SK-N-SH (cell line): Measurements from ENCODE around the gene MYOD1. TPM values are rescaled to one million over a fixed set of nuclear protein-coding genes. Genes with fewer than 3 reads are reported as not detected.

Experiments used
- CTCF ChIA-PET: fragments of 300-600, 350-600 bp; formaldehyde crosslinking; extraction: SDS; loops from one replicate; lab custom pipeline; 2021; lab: Yijun Ruan, JAX
- POLR2A ChIA-PET: fragments of 350-600 bp; sonication (Branson Sonifier 250); formaldehyde crosslinking; extraction: SDS; loops from one replicate; lab custom pipeline; 2020; ENCODE audit warnings: antibody characterized with exemption, inconsistent platforms; lab: Yijun Ruan, JAX
- DNase-seq: peaks from one replicate; pipeline ENCODE4 v3.0.0; 2012
- H2AFZ ChIP-seq: fragments of 200-600 bp; sonication (generic); 2 replicates; pipeline ENCODE4 v1.8.1; 2016; ENCODE audit warnings: antibody characterized with exemption, mild to moderate bottlenecking, low read depth
- H3F3A ChIP-seq: fragments of 200-600 bp; sonication (generic); replicated peaks from 2 replicates; pipeline ENCODE3; 2016; ENCODE audit warnings: antibody characterized with exemption, mild to moderate bottlenecking; ENCODE audit not compliant: insufficient read depth
- H3K27ac ChIP-seq, 2 experiments: fragments of 200-500 bp in 1 of 2; fragments of 200-600 bp in 1 of 2; sonication (Bioruptor generic) in 1 of 2; sonication (generic), shearing (Covaris generic) in 1 of 2; 2 replicates each; pipeline versions ENCODE4 v1.5.1 to v1.6.1; 2014 to 2016; ENCODE audit warnings: low read depth in 2 of 2, inconsistent platforms in 1 of 2, low read length in 1 of 2, mild to moderate bottlenecking in 1 of 2, mixed read lengths in 1 of 2
- H3K27me3 ChIP-seq: fragments of 200-600 bp; sonication (generic), shearing (Covaris generic); 2 replicates; pipeline ENCODE4 v1.6.1; 2016; ENCODE audit warnings: mixed run types; ENCODE audit not compliant: insufficient read depth
- H3K36me3 ChIP-seq, 2 experiments: fragments of 200-500 bp in 1 of 2; fragments of 200-600 bp in 1 of 2; sonication (Bioruptor generic) in 1 of 2; sonication (generic) in 1 of 2; replicated peaks in 1 of 2; 2 replicates each; pipeline versions ENCODE3 to v1.5.1; 2014 to 2016; ENCODE audit warnings: low read length in 1 of 2, mild to moderate bottlenecking in 1 of 2; ENCODE audit not compliant: insufficient read depth in 2 of 2, control insufficient read depth in 1 of 2
- H3K4me1 ChIP-seq, 2 experiments: fragments of 200-500 bp in 1 of 2; fragments of 200-600 bp in 1 of 2; sonication (Bioruptor generic) in 1 of 2; sonication (generic), shearing (Covaris generic) in 1 of 2; 2 replicates each; pipeline versions ENCODE4 v1.5.1 to v1.6.1; 2014 to 2016; ENCODE audit warnings: low read depth in 1 of 2, low read length in 1 of 2, mixed run types in 1 of 2; ENCODE audit not compliant: insufficient read depth in 2 of 2, control insufficient read depth in 1 of 2
- H3K4me2 ChIP-seq: fragments of 200-600 bp; sonication (generic), shearing (Covaris generic); 2 replicates; pipeline ENCODE4 v1.6.1; 2017; ENCODE audit warnings: mixed run types
- H3K4me3 ChIP-seq, 2 experiments: fragments of 200-500 bp in 1 of 2; fragments of 200-600 bp in 1 of 2; sonication (Bioruptor generic) in 1 of 2; sonication (generic), shearing (Covaris generic) in 1 of 2; 2 replicates each; pipeline versions ENCODE4 v1.5.1 to v1.8.1; 2014 to 2016; ENCODE audit warnings: low read depth in 2 of 2, inconsistent platforms in 1 of 2, low read length in 1 of 2, mild to moderate bottlenecking in 1 of 2, mixed read lengths in 1 of 2, moderate library complexity in 1 of 2
- H3K79me2 ChIP-seq: fragments of 200-600 bp; sonication (generic); 2 replicates; pipeline ENCODE4 v1.8.1; 2017; ENCODE audit warnings: mild to moderate bottlenecking; ENCODE audit not compliant: insufficient read depth
- H3K9ac ChIP-seq: fragments of 200-600 bp; sonication (generic); 2 replicates; pipeline ENCODE4 v1.6.1; 2017; ENCODE audit warnings: mixed run types
- H3K9me2 ChIP-seq: fragments of 200-600 bp; sonication (generic); 2 replicates; pipeline ENCODE4 v1.6.1; 2017; ENCODE audit warnings: mixed run types
- H3K9me3 ChIP-seq: fragments of 200-600 bp; sonication (generic); 2 replicates; pipeline ENCODE4 v1.6.1; 2017; ENCODE audit warnings: mixed run types, mild to moderate bottlenecking, moderate library complexity
- H4K20me1 ChIP-seq: fragments of 200-600 bp; sonication (generic); 2 replicates; pipeline ENCODE4 v1.6.1; 2017; ENCODE audit warnings: mild to moderate bottlenecking, mixed run types; ENCODE audit not compliant: insufficient read depth
- EP300 ChIP-seq, 2 experiments: IDR thresholded peaks; 2 replicates each; pipeline versions ENCODE4 v1.4.0 to v1.6.1; 2012; ENCODE audit warnings: borderline replicate concordance in 1 of 2, low read depth in 1 of 2, low read length in 1 of 2
- FOSL2 ChIP-seq: IDR thresholded peaks from 2 replicates; pipeline ENCODE4 v1.4.0; 2012; ENCODE audit warnings: low read depth, mild to moderate bottlenecking, moderate library complexity, borderline replicate concordance
- JUND ChIP-seq: IDR thresholded peaks from 2 replicates; pipeline ENCODE4 v1.4.0; 2012
- MXI1 ChIP-seq: IDR thresholded peaks from 2 replicates; pipeline ENCODE4 v1.6.1; 2012; ENCODE audit warnings: mild to moderate bottlenecking, low read depth, low read length, improper control_type of control experiment
- RXRA ChIP-seq: IDR thresholded peaks from 2 replicates; pipeline ENCODE4 v1.4.0; 2012; ENCODE audit warnings: low read depth, mild to moderate bottlenecking, borderline replicate concordance
- SMC3 ChIP-seq: IDR thresholded peaks from 2 replicates; pipeline ENCODE4 v1.6.1; 2012; ENCODE audit warnings: low read depth, low read length, improper control_type of control experiment
- WGBS: methylation state at CpG from one replicate; pipeline ENCODE4 v1.1.6; 2017; ENCODE audit warnings: low lambda C conversion rate; 5-methylcytosine and 5-hydroxymethylcytosine counted together
- polyA plus RNA-seq, 3 experiments: library from polyadenylated mRNA; depleted of rRNA; stranded (reverse); fragments of >200 nt; gene quantifications; 2 replicates each; pipeline ENCODE4 v1.2.3, GENCODE V29; 2012
- TF ChIP-seq, protein P1 (sequence below): IDR thresholded peaks from 2 replicates; pipeline ENCODE4 v1.4.0; 2012; ENCODE audit warnings: low read depth, borderline replicate concordance
- TF ChIP-seq, protein P2 (sequence below): fragments of 150-350 bp; IDR thresholded peaks from 2 replicates; pipeline ENCODE4 v1.6.1; 2016; ENCODE audit warnings: mild to moderate bottlenecking, low read depth, low read length
- TF ChIP-seq, protein P3 (sequence below): IDR thresholded peaks from 2 replicates; pipeline ENCODE4 v1.6.1; 2012; ENCODE audit warnings: mild to moderate bottlenecking, low read depth, low read length, moderate library complexity
- TF ChIP-seq, protein P4 (sequence below): fragments of 200-600 bp; sonication (generic); IDR thresholded peaks from 2 replicates; pipeline ENCODE4 v1.6.1; 2017; ENCODE audit warnings: antibody characterized with exemption, mild to moderate bottlenecking, moderate library complexity

The MYOD1 gene
- polyA plus RNA-seq, 1 of the 3 experiments (the other 2 are of a cell fraction), result not detected

DNA sequence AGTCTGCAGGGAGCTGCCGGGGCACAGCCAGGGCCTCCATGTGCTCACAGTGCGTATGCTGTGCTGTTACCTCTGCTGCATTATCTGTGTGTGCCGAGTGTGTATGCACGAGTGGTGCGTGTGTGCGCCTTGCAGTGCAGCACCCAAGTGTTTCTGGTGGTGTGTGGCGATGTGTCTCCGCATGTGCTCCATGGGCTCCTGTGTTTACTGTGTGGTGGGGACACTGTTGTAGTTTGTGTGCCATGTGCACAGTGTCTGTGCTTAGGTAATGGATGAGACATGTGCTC, 46.6 kb downstream of the MYOD1 start:
- H3K36me3 ChIP-seq, result no peaks in the 10 kb centered on the region
- TF ChIP-seq MXI1 (0 out of 2 replicates have a peak, but pooled peaks have one; percentile 36), JUND (no peak)
- ChIA-PET POLR2A (no interaction called here), CTCF (interaction anchor here (0.9 to 3.2 kb wide), 11 partner anchors 8 to 213 kb away, joined by 3 to 13 read pairs (median 5); partner anchors contain the start of gene KCNC1)
- peaks cover 0 to 24% of the 10 kb centered on the region in 2 experiments; a peak in 2 of 4 replicates for H3K4me1 ChIP-seq
- no peak overlapping the region for H3K27ac ChIP-seq
- H4K20me1 ChIP-seq, result no peaks in the 10 kb centered on the region
- H3K79me2 ChIP-seq, result no peaks in the 10 kb centered on the region
- no peak overlapping the region for H3K4me3 ChIP-seq
- no peak for DNase-seq
- H3K4me2 ChIP-seq, result no peak overlapping the region
- no peaks in the 10 kb centered on the region for H3F3A ChIP-seq
- 97% methylated on average over 7 of the region's 8 CpGs for WGBS
- no peaks in the 10 kb centered on the region for H3K9me2 ChIP-seq
- no peaks in the 10 kb centered on the region for H3K27me3 ChIP-seq
- no peak overlapping the region for H3K9ac ChIP-seq
- H2AFZ ChIP-seq, result no peak overlapping the region
- H3K9me3 ChIP-seq, result no peaks in the 10 kb centered on the region

DNA sequence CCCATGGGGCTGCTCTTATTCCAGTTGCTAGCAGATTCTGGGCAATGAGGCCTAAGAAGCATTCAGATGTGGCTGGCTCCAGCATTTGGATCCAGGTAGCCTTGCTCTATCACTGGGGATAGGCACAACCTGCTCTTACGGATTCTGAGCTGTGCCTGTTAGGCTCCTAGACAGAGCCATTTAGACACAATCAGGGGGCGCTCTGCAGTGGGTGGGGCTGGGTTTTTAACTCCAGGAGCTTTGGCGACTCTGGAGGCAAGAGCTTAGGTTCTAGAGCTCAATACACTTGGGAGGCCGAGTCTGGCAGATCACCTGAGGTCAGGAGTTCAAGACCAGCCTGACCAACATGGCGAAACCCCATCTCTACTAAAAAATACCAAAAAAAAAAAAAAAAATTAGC, 47.2 kb downstream of the MYOD1 start:
- Histone ChIP-seq H3K9ac (no peak overlapping the region), H3K27ac (no peak overlapping the region), H4K20me1 (no peaks in the 10 kb centered on the region), H3K4me2 (no peak overlapping the region), H3K4me1 (peaks cover 0 to 24% of the 10 kb centered on the region in 2 experiments; a peak in 2 of 4 replicates), H3K9me2 (no peaks in the 10 kb centered on the region), H3K79me2 (no peaks in the 10 kb centered on the region), H3F3A (no peaks in the 10 kb centered on the region), H2AFZ (no peak overlapping the region)
- POLR2A ChIA-PET, result no interaction called here
- DNase-seq, result no peak
- TF ChIP-seq SMC3 (0 out of 2 replicates have a peak, but pooled peaks have one; percentile 4), EP300 (IDR thresholded peaks at IDR 0.05; ENCODE audit: borderline replicate concordance in 1 of 2, low read depth in 1 of 2, low read length in 1 of 2) (no peak), RXRA (no peak), FOSL2 (no peak)
- TF ChIP-seq, protein P1, sequence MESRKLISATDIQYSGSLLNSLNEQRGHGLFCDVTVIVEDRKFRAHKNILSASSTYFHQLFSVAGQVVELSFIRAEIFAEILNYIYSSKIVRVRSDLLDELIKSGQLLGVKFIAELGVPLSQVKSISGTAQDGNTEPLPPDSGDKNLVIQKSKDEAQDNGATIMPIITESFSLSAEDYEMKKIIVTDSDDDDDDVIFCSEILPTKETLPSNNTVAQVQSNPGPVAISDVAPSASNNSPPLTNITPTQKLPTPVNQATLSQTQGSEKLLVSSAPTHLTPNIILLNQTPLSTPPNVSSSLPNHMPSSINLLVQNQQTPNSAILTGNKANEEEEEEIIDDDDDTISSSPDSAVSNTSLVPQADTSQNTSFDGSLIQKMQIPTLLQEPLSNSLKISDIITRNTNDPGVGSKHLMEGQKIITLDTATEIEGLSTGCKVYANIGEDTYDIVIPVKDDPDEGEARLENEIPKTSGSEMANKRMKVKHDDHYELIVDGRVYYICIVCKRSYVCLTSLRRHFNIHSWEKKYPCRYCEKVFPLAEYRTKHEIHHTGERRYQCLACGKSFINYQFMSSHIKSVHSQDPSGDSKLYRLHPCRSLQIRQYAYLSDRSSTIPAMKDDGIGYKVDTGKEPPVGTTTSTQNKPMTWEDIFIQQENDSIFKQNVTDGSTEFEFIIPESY, result no peak
- TF ChIP-seq, protein P2, sequence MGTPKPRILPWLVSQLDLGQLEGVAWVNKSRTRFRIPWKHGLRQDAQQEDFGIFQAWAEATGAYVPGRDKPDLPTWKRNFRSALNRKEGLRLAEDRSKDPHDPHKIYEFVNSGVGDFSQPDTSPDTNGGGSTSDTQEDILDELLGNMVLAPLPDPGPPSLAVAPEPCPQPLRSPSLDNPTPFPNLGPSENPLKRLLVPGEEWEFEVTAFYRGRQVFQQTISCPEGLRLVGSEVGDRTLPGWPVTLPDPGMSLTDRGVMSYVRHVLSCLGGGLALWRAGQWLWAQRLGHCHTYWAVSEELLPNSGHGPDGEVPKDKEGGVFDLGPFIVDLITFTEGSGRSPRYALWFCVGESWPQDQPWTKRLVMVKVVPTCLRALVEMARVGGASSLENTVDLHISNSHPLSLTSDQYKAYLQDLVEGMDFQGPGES, result no peak
- TF ChIP-seq, protein P3, sequence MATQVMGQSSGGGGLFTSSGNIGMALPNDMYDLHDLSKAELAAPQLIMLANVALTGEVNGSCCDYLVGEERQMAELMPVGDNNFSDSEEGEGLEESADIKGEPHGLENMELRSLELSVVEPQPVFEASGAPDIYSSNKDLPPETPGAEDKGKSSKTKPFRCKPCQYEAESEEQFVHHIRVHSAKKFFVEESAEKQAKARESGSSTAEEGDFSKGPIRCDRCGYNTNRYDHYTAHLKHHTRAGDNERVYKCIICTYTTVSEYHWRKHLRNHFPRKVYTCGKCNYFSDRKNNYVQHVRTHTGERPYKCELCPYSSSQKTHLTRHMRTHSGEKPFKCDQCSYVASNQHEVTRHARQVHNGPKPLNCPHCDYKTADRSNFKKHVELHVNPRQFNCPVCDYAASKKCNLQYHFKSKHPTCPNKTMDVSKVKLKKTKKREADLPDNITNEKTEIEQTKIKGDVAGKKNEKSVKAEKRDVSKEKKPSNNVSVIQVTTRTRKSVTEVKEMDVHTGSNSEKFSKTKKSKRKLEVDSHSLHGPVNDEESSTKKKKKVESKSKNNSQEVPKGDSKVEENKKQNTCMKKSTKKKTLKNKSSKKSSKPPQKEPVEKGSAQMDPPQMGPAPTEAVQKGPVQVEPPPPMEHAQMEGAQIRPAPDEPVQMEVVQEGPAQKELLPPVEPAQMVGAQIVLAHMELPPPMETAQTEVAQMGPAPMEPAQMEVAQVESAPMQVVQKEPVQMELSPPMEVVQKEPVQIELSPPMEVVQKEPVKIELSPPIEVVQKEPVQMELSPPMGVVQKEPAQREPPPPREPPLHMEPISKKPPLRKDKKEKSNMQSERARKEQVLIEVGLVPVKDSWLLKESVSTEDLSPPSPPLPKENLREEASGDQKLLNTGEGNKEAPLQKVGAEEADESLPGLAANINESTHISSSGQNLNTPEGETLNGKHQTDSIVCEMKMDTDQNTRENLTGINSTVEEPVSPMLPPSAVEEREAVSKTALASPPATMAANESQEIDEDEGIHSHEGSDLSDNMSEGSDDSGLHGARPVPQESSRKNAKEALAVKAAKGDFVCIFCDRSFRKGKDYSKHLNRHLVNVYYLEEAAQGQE, result no peak
- TF ChIP-seq, protein P4, sequence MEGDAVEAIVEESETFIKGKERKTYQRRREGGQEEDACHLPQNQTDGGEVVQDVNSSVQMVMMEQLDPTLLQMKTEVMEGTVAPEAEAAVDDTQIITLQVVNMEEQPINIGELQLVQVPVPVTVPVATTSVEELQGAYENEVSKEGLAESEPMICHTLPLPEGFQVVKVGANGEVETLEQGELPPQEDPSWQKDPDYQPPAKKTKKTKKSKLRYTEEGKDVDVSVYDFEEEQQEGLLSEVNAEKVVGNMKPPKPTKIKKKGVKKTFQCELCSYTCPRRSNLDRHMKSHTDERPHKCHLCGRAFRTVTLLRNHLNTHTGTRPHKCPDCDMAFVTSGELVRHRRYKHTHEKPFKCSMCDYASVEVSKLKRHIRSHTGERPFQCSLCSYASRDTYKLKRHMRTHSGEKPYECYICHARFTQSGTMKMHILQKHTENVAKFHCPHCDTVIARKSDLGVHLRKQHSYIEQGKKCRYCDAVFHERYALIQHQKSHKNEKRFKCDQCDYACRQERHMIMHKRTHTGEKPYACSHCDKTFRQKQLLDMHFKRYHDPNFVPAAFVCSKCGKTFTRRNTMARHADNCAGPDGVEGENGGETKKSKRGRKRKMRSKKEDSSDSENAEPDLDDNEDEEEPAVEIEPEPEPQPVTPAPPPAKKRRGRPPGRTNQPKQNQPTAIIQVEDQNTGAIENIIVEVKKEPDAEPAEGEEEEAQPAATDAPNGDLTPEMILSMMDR, result peak; percentile 23
- TF ChIP-seq, all 33 proteins: peak for 2
- 60% methylated on average over 4 of the region's 5 CpGs for WGBS
- Histone ChIP-seq H3K36me3 (no peaks in the 10 kb centered on the region), H3K4me3 (no peak overlapping the region), H3K27me3 (no peaks in the 10 kb centered on the region), H3K9me3 (no peaks in the 10 kb centered on the region)
- CTCF ChIA-PET, result interaction anchor here (0.7 to 3.2 kb wide), 9 partner anchors 18 to 212 kb away, joined by 3 to 13 read pairs (median 5); partner anchors contain the start of gene KCNC1
